IMR-90 (cell line): ENCODE results near the gene HOXB2. TPM values are rescaled to one million over a fixed set of nuclear protein-coding genes. Genes with fewer than 3 reads are reported as not detected.

Experiments used
- ATAC-seq: fragments of 200-7000 bp; cut with Tn5 transposase; 2 replicates; pipeline ENCODE4 v1.9.1; 2020; ENCODE audit warnings: low read depth, mild to moderate bottlenecking, moderate library complexity
- BruUV-seq: library from RNA; stranded (reverse); fragments of 400-500 nt; replicated peaks from 2 replicates; lab custom pipeline; 2021; lab: Mats Ljungman, UMichigan
- CTCF ChIA-PET: fragments of 300-600 bp; formaldehyde crosslinking; extraction: SDS; loops from one replicate; lab custom pipeline; 2021; ENCODE audit warnings: antibody characterized with exemption; lab: Yijun Ruan, JAX
- POLR2A ChIA-PET: fragments of 300-600 bp; sonication (Branson Sonifier 250); formaldehyde crosslinking; loops from one replicate; lab custom pipeline; 2022; ENCODE audit warnings: antibody characterized with exemption; ENCODE audit not compliant: unreplicated experiment; lab: Charles Lee
- DNase-seq: peaks from one replicate; pipeline ENCODE4 v3.0.0; 2013
- H2AFZ ChIP-seq: replicated peaks from 2 replicates; pipeline ENCODE3; 2013; ENCODE audit warnings: low read length, mild to moderate bottlenecking; ENCODE audit not compliant: poor library complexity
- H2AK5ac ChIP-seq: 2 replicates; pipeline ENCODE4 v1.6.1; 2013; ENCODE audit warnings: low read depth, low read length, inconsistent platforms
- H2AK9ac ChIP-seq: replicated peaks from 2 replicates; pipeline ENCODE3; 2013; ENCODE audit warnings: mild to moderate bottlenecking, low read depth, low read length, moderate library complexity; ENCODE audit not compliant: poor library complexity
- H2BK120ac ChIP-seq: 2 replicates; pipeline ENCODE4 v1.6.1; 2013; ENCODE audit warnings: low read depth, low read length, inconsistent platforms
- H2BK15ac ChIP-seq: 3 replicates; pipeline ENCODE4 v1.6.1; 2013; ENCODE audit warnings: low read depth, low read length, inconsistent platforms
- H2BK20ac ChIP-seq: 2 replicates; pipeline ENCODE4 v1.6.1; 2013; ENCODE audit warnings: low read depth, mild to moderate bottlenecking, inconsistent platforms, low read length, moderate library complexity
- H2BK5ac ChIP-seq: 2 replicates; pipeline ENCODE4 v1.6.1; 2013; ENCODE audit warnings: mild to moderate bottlenecking, low read depth, low read length, inconsistent platforms; ENCODE audit not compliant: poor library complexity, severe bottlenecking
- H3K14ac ChIP-seq: replicated peaks from 2 replicates; pipeline ENCODE4 v1.6.1; 2013; ENCODE audit warnings: low read depth, low read length, inconsistent platforms
- H3K18ac ChIP-seq: 2 replicates; pipeline ENCODE4 v1.6.1; 2013; ENCODE audit warnings: low read depth, low read length, control low read depth
- H3K23ac ChIP-seq: 2 replicates; pipeline ENCODE4 v1.6.1; 2013; ENCODE audit warnings: low read depth, low read length, inconsistent platforms
- H3K27ac ChIP-seq: 2 replicates; pipeline ENCODE4 v1.5.1; 2013; ENCODE audit warnings: mild to moderate bottlenecking, control low read depth, low read length; ENCODE audit not compliant: insufficient read depth
- H3K27me3 ChIP-seq: 2 replicates; pipeline ENCODE4 v1.6.1; 2013; ENCODE audit warnings: low read length; ENCODE audit not compliant: control insufficient read depth, insufficient read depth
- H3K36me3 ChIP-seq: 2 replicates; pipeline ENCODE4 v1.6.1; 2013; ENCODE audit warnings: low read length, mixed read lengths; ENCODE audit not compliant: control insufficient read depth, insufficient read depth
- H3K4ac ChIP-seq: 2 replicates; pipeline ENCODE4 v1.6.1; 2013; ENCODE audit warnings: low read depth, low read length, inconsistent platforms
- H3K4me1 ChIP-seq: 2 replicates; pipeline ENCODE4 v1.6.1; 2013; ENCODE audit warnings: low read length, mixed read lengths; ENCODE audit not compliant: control insufficient read depth, insufficient read depth
- H3K4me2 ChIP-seq: 2 replicates; pipeline ENCODE4 v1.6.1; 2013; ENCODE audit warnings: low read depth, mild to moderate bottlenecking, control low read depth, low read length, moderate library complexity
- H3K4me3 ChIP-seq: 2 replicates; pipeline ENCODE4 v1.5.1; 2013; ENCODE audit warnings: low read depth, mild to moderate bottlenecking, control low read depth, low read length, moderate library complexity; ENCODE audit not compliant: insufficient read depth
- H3K56ac ChIP-seq: 2 replicates; pipeline ENCODE4 v1.6.1; 2013; ENCODE audit warnings: low read length, inconsistent platforms; ENCODE audit not compliant: insufficient read depth; ENCODE audit errors: extremely low read depth
- H3K79me1 ChIP-seq, 2 experiments: 2 replicates each; pipeline ENCODE4 v1.6.1; 2013; ENCODE audit warnings: low read length in 2 of 2, inconsistent platforms in 1 of 2, low read depth in 1 of 2
- H3K9ac ChIP-seq: 2 replicates; pipeline ENCODE4 v1.6.1; 2013; ENCODE audit warnings: low read depth, low read length, control low read depth
- H3K9me1 ChIP-seq: 2 replicates; pipeline ENCODE4 v1.6.1; 2013; ENCODE audit warnings: low read length, inconsistent platforms; ENCODE audit not compliant: insufficient read depth
- H3K9me3 ChIP-seq: 2 replicates; pipeline ENCODE4 v1.6.1; 2013; ENCODE audit warnings: low read length; ENCODE audit not compliant: control insufficient read depth, insufficient read depth
- H4K20me1 ChIP-seq: 2 replicates; pipeline ENCODE4 v1.6.1; 2013; ENCODE audit warnings: low read length, inconsistent platforms; ENCODE audit not compliant: insufficient read depth
- H4K5ac ChIP-seq: 2 replicates; pipeline ENCODE4 v1.6.1; 2013; ENCODE audit warnings: mild to moderate bottlenecking, low read depth, low read length, control low read depth
- H4K8ac ChIP-seq, 2 experiments: 2 replicates each; pipeline ENCODE4 v1.6.1; 2013; ENCODE audit warnings: low read depth in 2 of 2, low read length in 2 of 2, control low read depth in 1 of 2, inconsistent platforms in 1 of 2
- H4K91ac ChIP-seq: 2 replicates; pipeline ENCODE4 v1.6.1; 2013; ENCODE audit warnings: low read depth, low read length, inconsistent platforms; ENCODE audit not compliant: insufficient read depth
- CHD1 ChIP-seq: IDR thresholded peaks from 2 replicates; pipeline ENCODE4 v1.6.1; 2012; ENCODE audit warnings: low read depth, low read length, improper control_type of control experiment
- NFE2L2 ChIP-seq: fragments of 150-350 bp; IDR thresholded peaks from 2 replicates; pipeline ENCODE4 v1.6.1; 2016; ENCODE audit warnings: low read depth, mild to moderate bottlenecking, low read length
- WGBS, 2 experiments: methylation state at CpG; one replicate each; pipeline versions ENCODE4 v1.1.5 to v1.1.7; 2013; ENCODE audit warnings: missing lambda C conversion rate in 2 of 2; ENCODE audit not compliant: insufficient read length in 1 of 2; ENCODE audit errors: extremely low coverage in 2 of 2; 5-methylcytosine and 5-hydroxymethylcytosine counted together
- dilution Hi-C: fragments of 300-500 bp; cut with HindIII; formaldehyde crosslinking; loops from one replicate; pipeline ENCODE4 v1.14.3; 2018; ENCODE audit warnings: low sequenced_read_pairs; ENCODE audit not compliant: unreplicated experiment
- in situ Hi-C: fragments of 300-500 bp; cut with MboI; formaldehyde crosslinking; loops from 3 replicates; pipeline ENCODE4 v1.14.3; 2019; ENCODE audit warnings: low sequenced_read_pairs, inconsistent platforms, mixed read lengths
- intact Hi-C: fragments of 100-400 bp; cut with micrococcal nuclease; formaldehyde crosslinking; loops from 2 replicates; pipeline ENCODE4 v1.10.0; 2022
- polyA plus RNA-seq, 3 experiments: library from polyadenylated mRNA; depleted of rRNA; stranded (reverse); fragments of >200 nt; gene quantifications; 2 replicates each; pipeline ENCODE4 v1.2.3, GENCODE V29; 2012; ENCODE audit warnings: low replicate concordance in 1 of 3
- total RNA-seq: library from RNA; depleted of rRNA; stranded (reverse); fragments of >200 nt; gene quantifications from 2 replicates; pipeline ENCODE4 v1.2.3, GENCODE V29; 2012
- TF ChIP-seq, protein P1 (sequence below): fragments of 150-350 bp; IDR thresholded peaks from 2 replicates; pipeline ENCODE4 v1.6.1; 2016; ENCODE audit warnings: low read depth, mild to moderate bottlenecking, low read length, moderate library complexity, borderline replicate concordance
- TF ChIP-seq, protein P2 (sequence below): fragments of 150-350 bp; IDR thresholded peaks from 2 replicates; pipeline ENCODE4 v1.6.1; 2017; ENCODE audit warnings: mild to moderate bottlenecking, antibody characterized with exemption, low read length, low read depth
- TF ChIP-seq, protein P3 (sequence below): conservative IDR thresholded peaks from 2 replicates; pipeline ENCODE4 v1.5.1; 2012; ENCODE audit warnings: mild to moderate bottlenecking, low read depth, low read length, improper control_type of control experiment

HOXB2 gene
- total and polyA plus RNA-seq, 2 of the 4 experiments (the other 2 are of a cell fraction), result 2.7 to 29.9 TPM

DNA sequence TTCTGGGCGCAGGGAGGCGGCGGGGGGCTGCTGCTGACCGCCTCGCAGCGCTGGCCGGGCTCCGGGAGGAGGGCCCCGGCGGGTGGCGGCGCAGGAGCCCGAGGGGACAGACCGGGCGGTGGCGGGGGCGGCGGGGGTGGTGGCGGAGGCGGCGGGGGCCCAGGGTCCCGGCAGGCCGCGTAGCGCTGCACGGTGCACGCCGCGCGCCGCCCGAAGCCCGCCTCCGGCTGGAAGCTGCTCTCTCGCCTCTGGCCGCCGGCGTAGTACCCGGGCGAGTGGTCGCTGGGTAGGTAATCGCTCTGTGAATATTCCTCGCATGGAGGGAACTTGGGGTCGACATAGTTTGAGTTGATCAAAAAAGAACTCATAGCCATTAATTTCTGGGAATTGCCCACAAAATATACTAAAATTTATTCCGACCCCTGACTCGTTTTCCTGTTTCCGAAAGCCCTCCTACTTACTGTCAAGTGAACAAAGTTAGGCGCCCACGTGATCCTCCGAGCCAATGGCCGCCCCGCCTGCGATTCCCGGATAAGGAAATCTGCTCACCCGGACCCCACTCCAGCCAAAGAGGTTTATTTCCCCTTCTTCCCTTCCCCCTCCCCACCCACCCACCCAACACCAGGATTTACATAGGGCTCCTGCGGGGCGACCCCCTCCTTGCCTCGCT is 33.2 kb upstream of the HOXB2 start, which contains the start of gene HOXB4:
HOXB4 (minus strand) TSS at position 405 of the 670 bp plus-strand sequence; CDS start at position 374, 31 bp downstream.
- ChIA-PET CTCF (interaction anchor here (0.6 to 0.7 kb wide), 2 partner anchors 121 to 246 kb away, joined by 3 to 6 read pairs; no protein-coding TSS in a partner anchor), POLR2A (interaction anchor here (0.5 to 1.7 kb wide), 2 partner anchors 31 to 43 kb away, joined by 4 to 7 read pairs; no protein-coding TSS in a partner anchor)
- Histone ChIP-seq H3K4me2 (peak within 1 kb of the TSS; percentile 93), H2BK20ac (peak within 1 kb of the TSS; percentile 61), H2AK5ac (peak within 1 kb of the TSS; percentile 87), H3K56ac (peak within 1 kb of the TSS; percentile 99), H3K9me1 (no peaks in the 10 kb centered on the region), H3K27ac (peak within 1 kb of the TSS; percentile 99), H3K27me3 (no peaks in the 10 kb centered on the region), H3K79me1 (no peaks in the 10 kb centered on the region), H2BK120ac (peak within 1 kb of the TSS; percentile 93), H4K20me1 (peaks cover 5% of the 10 kb centered on the region), H3K36me3 (peaks cover 36% of the 10 kb centered on the region), H4K8ac (peak within 1 kb of the TSS; percentile 93 to 94), H3K9ac (peak within 1 kb of the TSS; percentile 97), H3K4me3 (peak within 1 kb of the TSS; percentile 69), H2BK5ac (peak within 1 kb of the TSS; percentile 99), H3K9me3 (no peaks in the 10 kb centered on the region), H3K18ac (peak within 1 kb of the TSS; percentile 93), H3K23ac (peak within 1 kb of the TSS; percentile 100), H2AFZ (peak within 1 kb of the TSS; percentile 71), H3K4ac (peak within 1 kb of the TSS; percentile 97), H4K5ac (peak within 1 kb of the TSS; percentile 93), H2AK9ac (peak within 1 kb of the TSS; percentile 90), H4K91ac (peak within 1 kb of the TSS; percentile 93), H3K4me1 (peaks cover 9% of the 10 kb centered on the region), H2BK15ac (peak within 1 kb of the TSS; percentile 63; the same call in 2 of the 3 replicates), H3K14ac (peak within 1 kb of the TSS; percentile 97)
- intact Hi-C loops, result no loop called here
- DNase-seq (peak; percentile 88), ATAC-seq (peak; percentile 25)
- TF ChIP-seq, protein P1, sequence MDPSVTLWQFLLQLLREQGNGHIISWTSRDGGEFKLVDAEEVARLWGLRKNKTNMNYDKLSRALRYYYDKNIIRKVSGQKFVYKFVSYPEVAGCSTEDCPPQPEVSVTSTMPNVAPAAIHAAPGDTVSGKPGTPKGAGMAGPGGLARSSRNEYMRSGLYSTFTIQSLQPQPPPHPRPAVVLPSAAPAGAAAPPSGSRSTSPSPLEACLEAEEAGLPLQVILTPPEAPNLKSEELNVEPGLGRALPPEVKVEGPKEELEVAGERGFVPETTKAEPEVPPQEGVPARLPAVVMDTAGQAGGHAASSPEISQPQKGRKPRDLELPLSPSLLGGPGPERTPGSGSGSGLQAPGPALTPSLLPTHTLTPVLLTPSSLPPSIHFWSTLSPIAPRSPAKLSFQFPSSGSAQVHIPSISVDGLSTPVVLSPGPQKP, result no peak
- TF ChIP-seq, protein P2, sequence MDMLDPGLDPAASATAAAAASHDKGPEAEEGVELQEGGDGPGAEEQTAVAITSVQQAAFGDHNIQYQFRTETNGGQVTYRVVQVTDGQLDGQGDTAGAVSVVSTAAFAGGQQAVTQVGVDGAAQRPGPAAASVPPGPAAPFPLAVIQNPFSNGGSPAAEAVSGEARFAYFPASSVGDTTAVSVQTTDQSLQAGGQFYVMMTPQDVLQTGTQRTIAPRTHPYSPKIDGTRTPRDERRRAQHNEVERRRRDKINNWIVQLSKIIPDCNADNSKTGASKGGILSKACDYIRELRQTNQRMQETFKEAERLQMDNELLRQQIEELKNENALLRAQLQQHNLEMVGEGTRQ, result peak; percentile 96
- TF ChIP-seq CHD1 (no peak), NFE2L2 (no peak)
- TF ChIP-seq, protein P3, sequence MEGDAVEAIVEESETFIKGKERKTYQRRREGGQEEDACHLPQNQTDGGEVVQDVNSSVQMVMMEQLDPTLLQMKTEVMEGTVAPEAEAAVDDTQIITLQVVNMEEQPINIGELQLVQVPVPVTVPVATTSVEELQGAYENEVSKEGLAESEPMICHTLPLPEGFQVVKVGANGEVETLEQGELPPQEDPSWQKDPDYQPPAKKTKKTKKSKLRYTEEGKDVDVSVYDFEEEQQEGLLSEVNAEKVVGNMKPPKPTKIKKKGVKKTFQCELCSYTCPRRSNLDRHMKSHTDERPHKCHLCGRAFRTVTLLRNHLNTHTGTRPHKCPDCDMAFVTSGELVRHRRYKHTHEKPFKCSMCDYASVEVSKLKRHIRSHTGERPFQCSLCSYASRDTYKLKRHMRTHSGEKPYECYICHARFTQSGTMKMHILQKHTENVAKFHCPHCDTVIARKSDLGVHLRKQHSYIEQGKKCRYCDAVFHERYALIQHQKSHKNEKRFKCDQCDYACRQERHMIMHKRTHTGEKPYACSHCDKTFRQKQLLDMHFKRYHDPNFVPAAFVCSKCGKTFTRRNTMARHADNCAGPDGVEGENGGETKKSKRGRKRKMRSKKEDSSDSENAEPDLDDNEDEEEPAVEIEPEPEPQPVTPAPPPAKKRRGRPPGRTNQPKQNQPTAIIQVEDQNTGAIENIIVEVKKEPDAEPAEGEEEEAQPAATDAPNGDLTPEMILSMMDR, result no peak
- no TSS peak for BruUV-seq
- in situ Hi-C loops, result no loop called here
- dilution Hi-C loops, result no loop called here
- WGBS, 2 experiments, result 0% methylated on average over 14 of the region's 58 CpGs; no CpG with 5 or more reads in 1 of the 2 experiments
